Vagina (tissue), 2 donors: ENCODE results near the gene VMP1. TPM values are rescaled to one million over a fixed set of nuclear protein-coding genes. Genes with fewer than 3 reads are reported as not detected.

Source experiments
- DNase-seq, 2 donors: peaks; one replicate each; pipeline ENCODE4 v3.0.0-alpha.2; 2017; ENCODE audit errors: extremely low spot score in 2 of 2
- H3K27ac ChIP-seq: fragments of 200-600 bp; sonication (generic); one replicate; pipeline ENCODE4 v1.5.1; 2019
- H3K27me3 ChIP-seq: fragments of 200-600 bp; sonication (generic); one replicate; pipeline ENCODE4 v1.5.1; 2019
- H3K36me3 ChIP-seq, 2 donors: fragments of 200-600 bp; sonication (generic); one replicate each; pipeline ENCODE4 v1.5.1; 2017 to 2019
- H3K4me1 ChIP-seq: fragments of 200-600 bp; sonication (generic); one replicate; pipeline ENCODE4 v1.5.1; 2019
- H3K4me3 ChIP-seq, 2 donors: fragments of 200-600 bp; sonication (generic); 1 replicate in 1 of 2; 2 replicates in 1 of 2; pipeline ENCODE4 v1.5.1; 2016 to 2019
- H3K9me3 ChIP-seq: fragments of 200-600 bp; sonication (generic); one replicate; pipeline ENCODE4 v1.5.1; 2019
- POLR2A ChIP-seq, 2 donors: fragments of 450-650 bp; IDR thresholded peaks; one replicate each; pipeline ENCODE4 v1.6.1; 2017; ENCODE audit warnings: antibody characterized with exemption in 2 of 2, mild to moderate bottlenecking in 2 of 2, moderate library complexity in 2 of 2
- POLR2AphosphoS5 ChIP-seq, 2 donors: sonication (generic); formaldehyde crosslinking; IDR thresholded peaks; one replicate each; pipeline ENCODE4 v1.9.0; 2017; ENCODE audit warnings: antibody characterized with exemption in 2 of 2, mild to moderate bottlenecking in 2 of 2, low read depth in 1 of 2; ENCODE audit not compliant: insufficient read depth in 1 of 2
- intact Hi-C: fragments of 100-400 bp; cut with DNase I; formaldehyde crosslinking; loops from one replicate; pipeline ENCODE4 v1.15.1; 2023
- microRNA counts, 2 donors: library from miRNA; unstranded; fragments of <30 nt; microRNA quantifications; one replicate each; lab custom pipeline; 2016 to 2017
- microRNA-seq: library from miRNA; unstranded; fragments of <30 nt; microRNA quantifications from one replicate; pipeline ENCODE4, GENCODE V29; 2017; ENCODE audit warnings: borderline number of aligned reads, borderline replicate concordance
- small RNA-seq: library from RNA; depleted of rRNA; stranded (forward); fragments of <200 nt; gene quantifications from one replicate; pipeline ENCODE3, GENCODE V24; 2016
- total RNA-seq: library from RNA; depleted of rRNA; stranded (reverse); fragments of >200 nt; gene quantifications from one replicate; pipeline ENCODE4 v1.2.3, GENCODE V29; 2016
- TF ChIP-seq, protein P1 (sequence below), 3 experiments: fragments of 450-650 bp in 2 of 3; fragments of 200-600 bp in 1 of 3; sonication (generic) in 1 of 3; IDR thresholded peaks; one replicate each; pipeline ENCODE4 v1.5.1; 2017 to 2019; ENCODE audit warnings: antibody characterized with exemption in 3 of 3, mild to moderate bottlenecking in 2 of 3, moderate library complexity in 2 of 3

VMP1 gene
- total RNA-seq, 1 donor from 2014 or later, result 380 TPM

DNA sequence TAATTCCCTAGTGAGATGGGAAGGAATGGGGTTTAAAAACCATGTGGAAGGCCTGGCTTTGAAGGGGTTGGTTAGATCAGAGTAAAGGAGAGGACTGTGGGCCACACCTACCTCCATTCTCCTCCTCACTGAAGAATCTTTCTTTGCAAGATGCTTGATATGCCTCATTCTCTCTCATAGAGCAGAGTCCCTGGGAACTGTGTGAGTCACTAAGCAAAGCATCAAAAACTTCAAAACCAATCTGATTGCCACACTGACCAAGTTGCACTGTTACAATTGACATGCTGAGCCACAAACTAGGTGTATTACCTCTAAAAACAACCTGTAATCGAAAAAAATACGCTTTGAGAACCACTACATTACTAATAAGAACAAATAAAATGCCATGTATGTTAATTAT is 183.3 kb downstream of the VMP1 start:
- TF ChIP-seq POLR2AphosphoS5 (IDR thresholded peaks at IDR 0.05; ENCODE audit: insufficient read depth in 1 of 2, low read depth in 1 of 2) (no peak), POLR2A (IDR thresholded peaks at IDR 0.05) (no peak)
- TF ChIP-seq, protein P1, sequence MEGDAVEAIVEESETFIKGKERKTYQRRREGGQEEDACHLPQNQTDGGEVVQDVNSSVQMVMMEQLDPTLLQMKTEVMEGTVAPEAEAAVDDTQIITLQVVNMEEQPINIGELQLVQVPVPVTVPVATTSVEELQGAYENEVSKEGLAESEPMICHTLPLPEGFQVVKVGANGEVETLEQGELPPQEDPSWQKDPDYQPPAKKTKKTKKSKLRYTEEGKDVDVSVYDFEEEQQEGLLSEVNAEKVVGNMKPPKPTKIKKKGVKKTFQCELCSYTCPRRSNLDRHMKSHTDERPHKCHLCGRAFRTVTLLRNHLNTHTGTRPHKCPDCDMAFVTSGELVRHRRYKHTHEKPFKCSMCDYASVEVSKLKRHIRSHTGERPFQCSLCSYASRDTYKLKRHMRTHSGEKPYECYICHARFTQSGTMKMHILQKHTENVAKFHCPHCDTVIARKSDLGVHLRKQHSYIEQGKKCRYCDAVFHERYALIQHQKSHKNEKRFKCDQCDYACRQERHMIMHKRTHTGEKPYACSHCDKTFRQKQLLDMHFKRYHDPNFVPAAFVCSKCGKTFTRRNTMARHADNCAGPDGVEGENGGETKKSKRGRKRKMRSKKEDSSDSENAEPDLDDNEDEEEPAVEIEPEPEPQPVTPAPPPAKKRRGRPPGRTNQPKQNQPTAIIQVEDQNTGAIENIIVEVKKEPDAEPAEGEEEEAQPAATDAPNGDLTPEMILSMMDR (IDR thresholded peaks at IDR 0.05), result no peak
- no peak overlapping the region for H3K4me3 ChIP-seq
- H3K27me3 ChIP-seq, result no peaks in the 10 kb centered on the region
- intact Hi-C loops, result no loop called here
- DNase-seq, result no peak
- peaks cover 37% of the 10 kb centered on the region for H3K4me1 ChIP-seq
- H3K27ac ChIP-seq, result no peak overlapping the region
- H3K9me3 ChIP-seq, result no peaks in the 10 kb centered on the region
- peaks cover 0 to 6% of the 10 kb centered on the region in 2 donors for H3K36me3 ChIP-seq

MicroRNA genes within 50 kb of the gene (microRNA counts, 767-probe panel; counts per million panel counts)
- microRNA hsa-miR-21-5p (lab: Ali Mortazavi, UCI), result 6,809 to 7,143 counts per million in 2 donors

Small RNA genes within 50 kb of the gene (microRNA-seq; reads per million reads assigned to microRNA genes)
- gene MIR21, result 23,655 reads per million, percentile 96 among the genes with 10 or more reads in this experiment

Small RNA genes within 50 kb of the gene (small RNA-seq; reads per million reads assigned to genes)
- gene AC040904.1 (not detected), gene RNU6-450P (not detected)

Other genes starting within 250 kb of the VMP1 start
- gene DHX40, start 142.0 kb upstream of the VMP1 start, total RNA-seq, result 31.4 TPM
- gene CLTC, start 87.8 kb upstream of the VMP1 start, total RNA-seq, result 113 TPM
- gene PTRH2, start 224 bp upstream of the VMP1 start, total RNA-seq, result 43.0 TPM
- gene TUBD1, start 185.3 kb downstream of the VMP1 start, total RNA-seq, result 16.2 TPM
- 96.7 TPM for gene RPS6KB1, start 185.5 kb downstream of the VMP1 start, total RNA-seq